Psoas muscle (tissue), 8 donors: Measurements from ENCODE around the gene TPCN2. TPM values are rescaled to one million over a fixed set of nuclear protein-coding genes. Genes with fewer than 3 reads are reported as not detected.
"Not testable (repeated sequence)": the region's sequence is repeated elsewhere in the genome, so short reads cannot be mapped to it uniquely, and the experiment has no call there.

Experiments used
- ATAC-seq, 4 donors: fragments of 200-7000 bp; cut with Tn5 transposase; one replicate each; pipeline ENCODE4 v1.9.1; 2020; ENCODE audit warnings: moderate library complexity in 3 of 4, mild to moderate bottlenecking in 2 of 4
- DNase-seq, 2 donors: peaks; one replicate each; pipeline ENCODE4 v3.0.0-alpha.2; 2020
- H3K27ac ChIP-seq: fragments of 200-600 bp; one replicate; pipeline ENCODE4 v1.8.0; 2022
- H3K27me3 ChIP-seq, 3 donors: fragments of 200-600 bp in 1 of 3; one replicate each; pipeline versions ENCODE4 v1.6.1 to v1.8.0; 2013 to 2022; ENCODE audit warnings: low read length in 2 of 3, mild to moderate bottlenecking in 2 of 3, moderate library complexity in 1 of 3; ENCODE audit not compliant: insufficient read depth in 3 of 3
- H3K36me3 ChIP-seq, 2 donors: fragments of 200-600 bp in 1 of 2; one replicate each; pipeline versions ENCODE4 v1.6.1 to v1.8.0; 2013 to 2022; ENCODE audit warnings: low read depth in 1 of 2, mild to moderate bottlenecking in 1 of 2, moderate library complexity in 1 of 2; ENCODE audit not compliant: insufficient read depth in 1 of 2
- H3K4me1 ChIP-seq: fragments of 200-600 bp; one replicate; pipeline ENCODE4 v1.8.0; 2022
- H3K4me3 ChIP-seq: fragments of 200-600 bp; one replicate; pipeline ENCODE4 v1.8.0; 2022; ENCODE audit warnings: mild to moderate bottlenecking
- H3K9me3 ChIP-seq: fragments of 200-600 bp; one replicate; pipeline ENCODE4 v1.8.0; 2022
- WGBS, 3 donors: extraction: QIAGEN DNeasy Blood & Tissue Kit; methylation state at CpG; one replicate each; pipeline versions ENCODE4 v1.1.6 to v1.1.7; 2013; 5-methylcytosine and 5-hydroxymethylcytosine counted together
- intact Hi-C, 2 donors: fragments of 100-400 bp; cut with DNase I; formaldehyde crosslinking; loops; one replicate each; pipeline versions ENCODE4 v1.11.0 to v1.14.2; 2022
- polyA plus RNA-seq, 3 donors: library from polyadenylated mRNA; stranded (reverse); fragments of 200-250 nt; gene quantifications; one replicate each; pipeline ENCODE4 v1.2.3, GENCODE V29; 2013
- total RNA-seq, 4 donors: library from RNA; stranded (reverse); fragmentation: NEBNext Ultra II Directional in 2 of 4; extraction: Animal tissue kit (Norgen Biotek cat#: 25700) in 2 of 4; gene quantifications; one replicate each; pipeline versions ENCODE4 v1.2.1 to v1.2.4, GENCODE V29; 2021 to 2023
- TF ChIP-seq, protein P1 (sequence below): fragments of 200-600 bp; IDR thresholded peaks from one replicate; pipeline ENCODE4 v1.8.0; 2022; ENCODE audit warnings: antibody characterized with exemption
- donor health status: healthy with polysubstance abuse.
- donor health status: DM: no; HTN: no; CAD: no; lungs with moderate emphysema.
- donor health status: Bipolar disorder and iron deficiency.
- donor health status: healthy.
- donor health status: DM: yes; HTN: yes; CAD: no.
- donor health status: DM: no; HTN: no; CAD: no.
- donor health status: DM: no; HTN: no; CAD: no.
- donor health status: DM: yes; HTN: yes; CAD: no.

The TPCN2 gene
- total and polyA plus RNA-seq, 7 donors: 2.2 to 6.0 (median 3.5) TPM

- no peaks in the 10 kb centered on the region for H3K27me3 ChIP-seq
- TF ChIP-seq, protein P1, sequence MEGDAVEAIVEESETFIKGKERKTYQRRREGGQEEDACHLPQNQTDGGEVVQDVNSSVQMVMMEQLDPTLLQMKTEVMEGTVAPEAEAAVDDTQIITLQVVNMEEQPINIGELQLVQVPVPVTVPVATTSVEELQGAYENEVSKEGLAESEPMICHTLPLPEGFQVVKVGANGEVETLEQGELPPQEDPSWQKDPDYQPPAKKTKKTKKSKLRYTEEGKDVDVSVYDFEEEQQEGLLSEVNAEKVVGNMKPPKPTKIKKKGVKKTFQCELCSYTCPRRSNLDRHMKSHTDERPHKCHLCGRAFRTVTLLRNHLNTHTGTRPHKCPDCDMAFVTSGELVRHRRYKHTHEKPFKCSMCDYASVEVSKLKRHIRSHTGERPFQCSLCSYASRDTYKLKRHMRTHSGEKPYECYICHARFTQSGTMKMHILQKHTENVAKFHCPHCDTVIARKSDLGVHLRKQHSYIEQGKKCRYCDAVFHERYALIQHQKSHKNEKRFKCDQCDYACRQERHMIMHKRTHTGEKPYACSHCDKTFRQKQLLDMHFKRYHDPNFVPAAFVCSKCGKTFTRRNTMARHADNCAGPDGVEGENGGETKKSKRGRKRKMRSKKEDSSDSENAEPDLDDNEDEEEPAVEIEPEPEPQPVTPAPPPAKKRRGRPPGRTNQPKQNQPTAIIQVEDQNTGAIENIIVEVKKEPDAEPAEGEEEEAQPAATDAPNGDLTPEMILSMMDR: no peak
- H3K36me3 ChIP-seq: no peaks in the 10 kb centered on the region
- ATAC-seq (no peak), DNase-seq (no peak)
- no peak overlapping the region for H3K27ac ChIP-seq
- 82 to 87% (median 85%) methylated on average over 14 of the region's 14 CpGs for WGBS, 3 donors
- no peaks in the 10 kb centered on the region for H3K4me1 ChIP-seq
- intact Hi-C loops: no loop called here
- peaks cover 4% of the 10 kb centered on the region for H3K9me3 ChIP-seq
- no peak overlapping the region for H3K4me3 ChIP-seq
Observed at GRCh38 chr11:69135420-69136363, 87.0 kb downstream of the TPCN2 start.

DNA sequence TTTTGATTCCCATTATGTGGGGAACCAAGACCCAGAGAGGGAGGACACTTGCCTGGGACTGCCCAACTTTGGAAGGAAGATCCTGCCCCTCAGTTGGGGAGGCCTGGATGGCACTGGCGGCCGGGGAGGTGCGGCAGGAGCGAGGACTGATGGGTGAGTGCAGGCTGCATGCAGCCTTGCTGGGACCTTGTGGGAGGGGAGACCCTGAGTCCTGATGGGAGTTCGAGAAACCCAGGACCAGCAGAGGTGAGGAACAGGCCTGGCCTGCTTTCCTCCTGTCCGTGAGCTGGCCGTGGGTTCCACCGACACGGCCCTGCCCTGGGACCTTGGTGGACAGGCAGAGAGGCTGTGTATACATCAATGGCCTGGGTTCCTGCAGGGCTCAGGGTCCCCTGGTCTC is 87.7 kb downstream of the TPCN2 start:
- ATAC-seq (no peak), DNase-seq (no peak)
- Histone ChIP-seq H3K9me3 (peaks cover 4% of the 10 kb centered on the region), H3K36me3 (no peaks in the 10 kb centered on the region), H3K27me3 (no peaks in the 10 kb centered on the region), H3K4me1 (no peaks in the 10 kb centered on the region), H3K4me3 (no peak overlapping the region), H3K27ac (no peak overlapping the region)
- TF ChIP-seq, protein P1: no peak
- intact Hi-C loops: no loop called here
- WGBS, 3 donors: 92 to 97% (median 96%) methylated on average over 9 of the region's 9 CpGs

GRCh38 chr11:69137151-69137844 is 88.6 kb downstream of the TPCN2 start:
- Histone ChIP-seq H3K36me3 (no peaks in the 10 kb centered on the region), H3K27me3 (no peaks in the 10 kb centered on the region), H3K4me3 (no peak overlapping the region), H3K9me3 (peaks cover 4% of the 10 kb centered on the region), H3K4me1 (no peaks in the 10 kb centered on the region), H3K27ac (no peak overlapping the region)
- 86 to 91% (median 89%) methylated on average over 8 of the region's 8 CpGs for WGBS, 3 donors
- DNase-seq (no peak), ATAC-seq (no peak)
- TF ChIP-seq, protein P1: no peak
- intact Hi-C loops: no loop called here

GRCh38 chr11:69138265-69138664 is 89.5 kb downstream of the TPCN2 start:
- ATAC-seq (no peak), DNase-seq (no peak)
- Histone ChIP-seq H3K27ac (no peak overlapping the region), H3K9me3 (peaks cover 2% of the 10 kb centered on the region), H3K36me3 (no peaks in the 10 kb centered on the region), H3K4me3 (no peak overlapping the region), H3K27me3 (no peaks in the 10 kb centered on the region), H3K4me1 (no peaks in the 10 kb centered on the region)
- intact Hi-C loops: no loop called here
- WGBS, 3 donors: 60 to 68% (median 64%) methylated on average over 3 of the region's 3 CpGs
- TF ChIP-seq, protein P1: no peak

GRCh38 chr11:69140161-69140560 is 91.4 kb downstream of the TPCN2 start:
- 89 to 94% (median 91%) methylated on average over 7 of the region's 7 CpGs for WGBS, 3 donors
- H3K27ac ChIP-seq, intact Hi-C loops, ATAC-seq, DNase-seq, H3K4me3 ChIP-seq, H3K27me3 ChIP-seq, H3K36me3 ChIP-seq, H3K9me3 ChIP-seq, H3K4me1 ChIP-seq: not testable (repeated sequence)
